ENCODE results near the gene TICRR. TPM values are rescaled to one million over a fixed set of nuclear protein-coding genes. Genes with fewer than 3 reads are reported as not detected.
"Not testable (repeated sequence)": the region's sequence is repeated elsewhere in the genome, so short reads cannot be mapped to it uniquely, and the experiment has no call there.

TICRR gene
- 10 to 100 TPM; 36.5 to 36.9 TPM for total RNA-seq

- H3K9me3 Mint-ChIP-seq (ENCODE audit: insufficient read depth), result no peaks in the 10 kb centered on the region
These were observed at the start of gene TICRR for GRCh38 chr15:89575146-89575655. TICRR (plus strand) TSS chr15:89575469; CDS start chr15:89575587, 118 bp downstream.

GRCh38 chr15:89526181-89526580, 49.1 kb upstream of the TICRR start:
- ATAC-seq, result no peak
- no peaks in the 10 kb centered on the region for H3K36me3 Mint-ChIP-seq (ENCODE audit: low read depth)
- DNase-seq, result no peak
- H3K27ac Mint-ChIP-seq, result no peak overlapping the region
- ChIA-PET POLR2A (no interaction called here), CTCF (no interaction called here)
- H3K4me1 Mint-ChIP-seq (ENCODE audit: low read depth), result no peaks in the 10 kb centered on the region
- H3K9me3 Mint-ChIP-seq (ENCODE audit: insufficient read depth), result no peaks in the 10 kb centered on the region
- no peak overlapping the region for H3K4me3 Mint-ChIP-seq
- H3K27me3 Mint-ChIP-seq (ENCODE audit: low read depth), result peaks cover 6% of the 10 kb centered on the region

More at GRCh38 chr15:89575146-89575655, at the start of gene TICRR:
- H3K4me3 Mint-ChIP-seq, result peak within 1 kb of the TSS; percentile 84
- H3K36me3 Mint-ChIP-seq (ENCODE audit: low read depth), result peaks cover 37% of the 10 kb centered on the region
- CTCF ChIA-PET, result interaction anchor here (0.7 to 1.0 kb wide), 2 partner anchors 73 to 98 kb away, joined by 3 read pairs; no protein-coding TSS in a partner anchor
- H3K27ac Mint-ChIP-seq, result peak within 1 kb of the TSS; percentile 64
- ATAC-seq (peak; percentile 96), DNase-seq (peak; percentile 98)
- H3K27me3 Mint-ChIP-seq (ENCODE audit: low read depth), result peaks cover 10% of the 10 kb centered on the region
- POLR2A ChIA-PET, result interaction anchor here (0.8 to 1.3 kb wide), 2 partner anchors 29 to 240 kb away, joined by 3 read pairs; no protein-coding TSS in a partner anchor
- peaks cover 36% of the 10 kb centered on the region for H3K4me1 Mint-ChIP-seq (ENCODE audit: low read depth)

DNA sequence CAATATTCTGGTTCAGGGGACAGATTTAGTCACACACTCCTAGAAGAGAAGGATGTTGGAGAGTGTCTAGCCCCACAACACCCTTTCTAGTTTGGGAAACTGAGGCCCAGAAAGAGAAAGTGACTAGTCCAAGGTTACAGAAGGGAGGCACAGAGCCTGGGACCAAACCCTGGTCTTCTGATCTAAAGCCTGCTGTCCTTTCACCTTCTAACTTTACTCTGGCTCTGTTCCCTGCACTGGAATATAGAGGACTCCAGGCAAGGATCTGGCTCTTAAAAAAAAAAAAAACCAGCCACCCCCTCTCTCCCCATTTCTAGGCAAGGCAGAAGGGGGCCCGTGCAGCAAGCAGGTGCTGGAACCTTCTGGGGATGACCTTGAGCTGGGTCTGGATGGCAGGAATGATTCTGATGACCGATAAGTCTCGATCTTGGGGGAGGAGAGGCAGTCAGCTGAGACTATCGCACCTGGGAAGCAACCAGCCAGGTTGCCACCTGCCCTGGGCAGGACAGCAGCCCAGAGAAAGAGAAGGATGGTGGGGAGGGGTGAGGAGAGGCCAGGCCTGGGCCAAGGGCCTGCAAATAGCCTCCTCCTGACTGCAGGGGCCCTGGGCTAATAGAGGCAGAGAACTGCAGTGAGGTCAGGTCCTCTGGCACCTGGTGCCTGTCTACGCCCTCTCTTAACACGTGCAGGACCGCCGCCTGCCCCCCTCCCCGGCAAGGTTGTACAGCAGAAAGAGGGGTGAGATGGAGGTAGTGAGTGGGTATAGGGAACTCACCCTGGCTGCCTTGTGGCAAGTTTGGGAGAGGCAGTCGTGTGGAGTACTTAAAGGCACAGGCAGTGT, 48.4 kb upstream of the TICRR start:
- H3K36me3 Mint-ChIP-seq (ENCODE audit: low read depth), result no peaks in the 10 kb centered on the region
- ATAC-seq (no peak), DNase-seq (no peak)
- H3K4me3 Mint-ChIP-seq, result no peak overlapping the region
- no peaks in the 10 kb centered on the region for H3K4me1 Mint-ChIP-seq (ENCODE audit: low read depth)
- no peaks in the 10 kb centered on the region for H3K9me3 Mint-ChIP-seq (ENCODE audit: insufficient read depth)
- ChIA-PET POLR2A (no interaction called here), CTCF (no interaction called here)
- H3K27me3 Mint-ChIP-seq (ENCODE audit: low read depth), result peaks cover 3% of the 10 kb centered on the region
- no peak overlapping the region for H3K27ac Mint-ChIP-seq

- Mint-ChIP-seq H3K4me3 (no peak overlapping the region), H3K4me1 (ENCODE audit: low read depth) (peaks cover 1% of the 10 kb centered on the region), H3K27me3 (ENCODE audit: low read depth) (peaks cover 3% of the 10 kb centered on the region), H3K36me3 (ENCODE audit: low read depth) (no peaks in the 10 kb centered on the region), H3K9me3 (ENCODE audit: insufficient read depth) (no peaks in the 10 kb centered on the region), H3K27ac (no peak overlapping the region)
- no peak for DNase-seq
- no peak for ATAC-seq
- POLR2A ChIA-PET, result no interaction called here
- CTCF ChIA-PET, result no interaction called here
These were observed 46.4 kb upstream of the TICRR start for GRCh38 chr15:89528757-89529352.

- H3K4me3 Mint-ChIP-seq, result no peak overlapping the region
- H3K4me1 Mint-ChIP-seq (ENCODE audit: low read depth), result peaks cover 1% of the 10 kb centered on the region
- H3K27me3 Mint-ChIP-seq (ENCODE audit: low read depth), result peaks cover 13% of the 10 kb centered on the region
- no peaks in the 10 kb centered on the region for H3K36me3 Mint-ChIP-seq (ENCODE audit: low read depth)
- H3K27ac Mint-ChIP-seq, result no peak overlapping the region
- CTCF ChIA-PET, result no interaction called here
- H3K9me3 Mint-ChIP-seq (ENCODE audit: insufficient read depth), result no peaks in the 10 kb centered on the region
- no peak for ATAC-seq
- POLR2A ChIA-PET, result no interaction called here
- no peak for DNase-seq
These were observed 44.3 kb upstream of the TICRR start for GRCh38 chr15:89530976-89531375.

- no peaks in the 10 kb centered on the region for H3K9me3 Mint-ChIP-seq (ENCODE audit: insufficient read depth)
- H3K4me3 Mint-ChIP-seq, result no peak overlapping the region
- no peak overlapping the region for H3K27ac Mint-ChIP-seq
- peaks cover 13% of the 10 kb centered on the region for H3K27me3 Mint-ChIP-seq (ENCODE audit: low read depth)
- peaks cover 1% of the 10 kb centered on the region for H3K4me1 Mint-ChIP-seq (ENCODE audit: low read depth)
- DNase-seq, result no peak
- ChIA-PET POLR2A (no interaction called here), CTCF (no interaction called here)
- H3K36me3 Mint-ChIP-seq (ENCODE audit: low read depth), result no peaks in the 10 kb centered on the region
- ATAC-seq, result no peak
These were observed 43.3 kb upstream of the TICRR start for GRCh38 chr15:89531796-89532537.

GRCh38 chr15:89533861-89534544, 41.3 kb upstream of the TICRR start:
- Mint-ChIP-seq H3K27me3 (ENCODE audit: low read depth) (peaks cover 18% of the 10 kb centered on the region), H3K36me3 (ENCODE audit: low read depth) (no peaks in the 10 kb centered on the region), H3K4me3 (no peak overlapping the region), H3K4me1 (ENCODE audit: low read depth) (peaks cover 1% of the 10 kb centered on the region), H3K27ac (no peak overlapping the region), H3K9me3 (ENCODE audit: insufficient read depth) (peaks cover 11% of the 10 kb centered on the region)
- DNase-seq (no peak), ATAC-seq (no peak)
- ChIA-PET POLR2A (no interaction called here), CTCF (no interaction called here)

DNA sequence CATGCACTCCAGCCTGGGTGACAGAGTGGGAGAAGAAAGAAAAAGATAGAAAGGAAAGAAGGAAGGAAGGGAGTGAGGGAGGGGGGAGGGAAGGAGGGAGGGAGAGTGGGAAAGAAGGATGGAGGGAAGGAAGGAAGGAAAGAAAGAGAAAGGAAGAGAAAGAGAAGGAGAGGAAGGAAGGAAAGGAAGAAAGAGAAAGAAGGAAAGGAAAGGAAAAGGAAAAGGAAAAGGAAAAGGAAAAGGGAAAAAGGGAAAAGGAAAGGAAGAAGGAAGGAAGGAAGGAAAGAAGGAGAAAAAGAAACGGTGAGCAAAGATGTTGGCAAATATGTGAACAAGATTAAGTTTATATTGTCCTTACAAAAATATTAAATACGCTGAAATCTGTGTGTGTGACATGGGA, 36.2 kb upstream of the TICRR start:
- Mint-ChIP-seq H3K27ac (no peak overlapping the region), H3K4me1 (ENCODE audit: low read depth) (no peaks in the 10 kb centered on the region), H3K36me3 (ENCODE audit: low read depth) (no peaks in the 10 kb centered on the region), H3K27me3 (ENCODE audit: low read depth) (peaks cover 25% of the 10 kb centered on the region), H3K4me3 (no peak overlapping the region), H3K9me3 (ENCODE audit: insufficient read depth) (peaks cover 11% of the 10 kb centered on the region)
- DNase-seq (no peak), ATAC-seq (no peak)
- POLR2A ChIA-PET, result no interaction called here
- CTCF ChIA-PET, result no interaction called here

DNA sequence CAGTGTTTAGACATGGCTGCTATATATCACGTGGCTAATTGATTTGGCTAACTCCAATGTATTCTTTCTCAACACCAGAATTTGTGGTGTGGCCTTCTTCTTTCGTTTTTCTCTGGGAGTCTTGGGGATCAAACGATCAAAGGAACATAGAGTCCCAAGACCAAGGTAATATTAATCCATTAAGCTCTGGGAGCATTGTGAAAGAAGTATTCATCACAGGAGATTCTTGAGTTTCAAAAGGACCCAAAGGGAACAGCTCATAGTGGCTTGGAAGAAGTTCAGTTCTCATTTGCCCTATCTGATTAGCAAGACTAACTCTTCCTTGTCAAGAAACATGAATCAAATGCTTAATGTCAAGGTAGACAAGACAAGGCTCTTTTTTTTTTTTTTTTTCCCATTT, 32.9 kb upstream of the TICRR start:
- CTCF ChIA-PET, result no interaction called here
- no peak for DNase-seq

GRCh38 chr15:89543389-89543788, 31.9 kb upstream of the TICRR start:
- no peak for ATAC-seq
- POLR2A ChIA-PET, result no interaction called here
- Mint-ChIP-seq H3K9me3 (ENCODE audit: insufficient read depth) (peaks cover under 1% of the 10 kb centered on the region), H3K4me1 (ENCODE audit: low read depth) (peaks cover 2% of the 10 kb centered on the region), H3K27me3 (ENCODE audit: low read depth) (peaks cover 28% of the 10 kb centered on the region), H3K4me3 (no peak overlapping the region), H3K36me3 (ENCODE audit: low read depth) (no peaks in the 10 kb centered on the region), H3K27ac (no peak overlapping the region)
- no peak for DNase-seq
- CTCF ChIA-PET, result no interaction called here

More for the DNA sequence above, 32.9 kb upstream of the TICRR start:
- no peaks in the 10 kb centered on the region for H3K4me1 Mint-ChIP-seq (ENCODE audit: low read depth)
- no peak overlapping the region for H3K4me3 Mint-ChIP-seq
- no peaks in the 10 kb centered on the region for H3K36me3 Mint-ChIP-seq (ENCODE audit: low read depth)
- peaks cover 33% of the 10 kb centered on the region for H3K27me3 Mint-ChIP-seq (ENCODE audit: low read depth)
- peaks cover 11% of the 10 kb centered on the region for H3K9me3 Mint-ChIP-seq (ENCODE audit: insufficient read depth)
- H3K27ac Mint-ChIP-seq, result no peak overlapping the region
- POLR2A ChIA-PET, result no interaction called here
- no peak for ATAC-seq

DNA sequence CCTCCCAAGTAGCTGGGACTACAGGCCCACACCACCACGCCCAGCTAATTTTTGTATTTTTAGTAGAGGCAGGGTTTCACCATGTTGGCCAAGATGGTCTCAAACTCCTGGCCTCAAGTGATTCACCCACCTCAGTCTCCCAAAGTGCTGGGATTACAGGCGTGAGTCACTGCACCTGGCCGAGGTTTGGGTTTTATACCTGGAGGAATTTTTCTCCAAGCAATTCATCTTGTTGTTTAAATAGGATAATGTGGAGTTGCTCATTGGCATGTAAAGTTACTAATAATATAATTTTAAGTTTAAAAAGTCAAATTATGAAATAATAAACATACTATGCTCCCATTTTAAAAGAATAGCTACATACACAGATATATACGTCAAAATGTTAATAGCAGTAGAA, 26.1 kb upstream of the TICRR start:
- ATAC-seq; H3K4me3 Mint-ChIP-seq; H3K9me3 Mint-ChIP-seq (ENCODE audit: insufficient read depth); CTCF ChIA-PET; DNase-seq; H3K36me3 Mint-ChIP-seq (ENCODE audit: low read depth); POLR2A ChIA-PET; H3K4me1 Mint-ChIP-seq (ENCODE audit: low read depth); H3K27ac Mint-ChIP-seq: not testable (repeated sequence)
- peaks cover 23% of the 10 kb centered on the region for H3K27me3 Mint-ChIP-seq (ENCODE audit: low read depth)
